Astrocyte of the spinal cord (primary cell): ENCODE results near the gene NRM.

Source experiments
- DNase-seq: peaks from one replicate; pipeline ENCODE4 v3.0.0; 2011; ENCODE audit warnings: low read depth, low spot score
- H3K4me3 ChIP-seq: 2 replicates; pipeline ENCODE4 v1.5.1; 2011; ENCODE audit warnings: low read depth, mild to moderate bottlenecking, low read length, moderate library complexity
- in situ Hi-C: cut with HindIII; loops from 2 replicates; pipeline ENCODE4 v1.10.0; 2017; ENCODE audit warnings: low sequenced_read_pairs
- TF ChIP-seq, protein P1 (sequence below): IDR thresholded peaks from 2 replicates; pipeline ENCODE4 v1.5.1; 2012; ENCODE audit warnings: low read depth, mild to moderate bottlenecking, low read length, inconsistent platforms

The NRM gene

GRCh38 chr6:30703011-30703410 lies 12.2 kb upstream of the NRM start:
- TF ChIP-seq, protein P1, sequence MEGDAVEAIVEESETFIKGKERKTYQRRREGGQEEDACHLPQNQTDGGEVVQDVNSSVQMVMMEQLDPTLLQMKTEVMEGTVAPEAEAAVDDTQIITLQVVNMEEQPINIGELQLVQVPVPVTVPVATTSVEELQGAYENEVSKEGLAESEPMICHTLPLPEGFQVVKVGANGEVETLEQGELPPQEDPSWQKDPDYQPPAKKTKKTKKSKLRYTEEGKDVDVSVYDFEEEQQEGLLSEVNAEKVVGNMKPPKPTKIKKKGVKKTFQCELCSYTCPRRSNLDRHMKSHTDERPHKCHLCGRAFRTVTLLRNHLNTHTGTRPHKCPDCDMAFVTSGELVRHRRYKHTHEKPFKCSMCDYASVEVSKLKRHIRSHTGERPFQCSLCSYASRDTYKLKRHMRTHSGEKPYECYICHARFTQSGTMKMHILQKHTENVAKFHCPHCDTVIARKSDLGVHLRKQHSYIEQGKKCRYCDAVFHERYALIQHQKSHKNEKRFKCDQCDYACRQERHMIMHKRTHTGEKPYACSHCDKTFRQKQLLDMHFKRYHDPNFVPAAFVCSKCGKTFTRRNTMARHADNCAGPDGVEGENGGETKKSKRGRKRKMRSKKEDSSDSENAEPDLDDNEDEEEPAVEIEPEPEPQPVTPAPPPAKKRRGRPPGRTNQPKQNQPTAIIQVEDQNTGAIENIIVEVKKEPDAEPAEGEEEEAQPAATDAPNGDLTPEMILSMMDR, result no peak
- in situ Hi-C loops, result no loop called here
- no peak overlapping the region for H3K4me3 ChIP-seq
- DNase-seq, result no peak

- H3K4me3 ChIP-seq, result no peak overlapping the region
- TF ChIP-seq, protein P1, result no peak
- no peak for DNase-seq
- in situ Hi-C loops, result no loop called here
These were observed 9.6 kb upstream of the NRM start for GRCh38 chr6:30700340-30700739.

- DNase-seq, result no peak
- TF ChIP-seq, protein P1, result no peak
- H3K4me3 ChIP-seq, result no peak overlapping the region
- in situ Hi-C loops, result no loop called here
These were observed 5.6 kb upstream of the NRM start for GRCh38 chr6:30696432-30696831.

GRCh38 chr6:30691208-30691847 lies 544 bp upstream of the NRM start:
- TF ChIP-seq, protein P1, result no peak
- DNase-seq, result no peak
- in situ Hi-C loops, result no loop called here
- H3K4me3 ChIP-seq, result peak overlapping the region; percentile 77

- TF ChIP-seq, protein P1, result no peak
- no peak for DNase-seq
- H3K4me3 ChIP-seq, result peak overlapping the region; percentile 77
- in situ Hi-C loops, result no loop called here
These were observed 799 bp downstream of the NRM start for GRCh38 chr6:30689985-30690384.

GRCh38 chr6:30689022-30689865 lies 1.5 kb downstream of the NRM start:
- TF ChIP-seq, protein P1, result no peak
- in situ Hi-C loops, result no loop called here
- no peak overlapping the region for H3K4me3 ChIP-seq

More at GRCh38 chr6:30689022-30689865, 1.5 kb downstream of the NRM start:
- DNase-seq, result no peak
